ENCODE results near the gene DDX5. TPM values are rescaled to one million over a fixed set of nuclear protein-coding genes. Genes with fewer than 3 reads are reported as not detected.

Gene DDX5
- total RNA-seq, 1 experiment from 2014 or later = 869 TPM

GRCh38 chr17:64551461-64551860, 45.4 kb upstream of the DDX5 start:
- H2BK15ac ChIP-seq (ENCODE audit: low read depth, low read length) = no peak overlapping the region
- H3K56ac ChIP-seq (ENCODE audit: insufficient read length, low read depth, low read length) = no peak overlapping the region
- no peak overlapping the region for H4K5ac ChIP-seq (ENCODE audit: insufficient read length, low read depth, low read length)
- no peaks in the 10 kb centered on the region for H3K79me2 ChIP-seq (ENCODE audit: insufficient read depth, low read length)
- no peak overlapping the region for H3K27ac ChIP-seq (ENCODE audit: insufficient read length, low read depth, low read length)
- H3K9me3 ChIP-seq (ENCODE audit: control insufficient read depth, low read depth, low read length) = no peaks in the 10 kb centered on the region
- no peak overlapping the region for H3K4me3 Mint-ChIP-seq
- no peaks in the 10 kb centered on the region for H3K27me3 Mint-ChIP-seq (ENCODE audit: low read depth)
- no peak overlapping the region for H2BK20ac ChIP-seq (ENCODE audit: low read depth, low read length, poor library complexity, severe bottlenecking)
- H3K36me3 Mint-ChIP-seq (ENCODE audit: insufficient read depth in 1 of 3, low read depth in 3 of 3) = peaks cover 3 to 28% (median 11%) of the 10 kb centered on the region in 3 experiments; a peak in 5 of 7 replicates
- no peak overlapping the region for H4K8ac ChIP-seq (replicated peaks; ENCODE audit: insufficient read length, low read depth, low read length)
- H3K4me1 ChIP-seq (ENCODE audit: insufficient read depth, low read length) = no peaks in the 10 kb centered on the region
- no peaks in the 10 kb centered on the region for H3K9me3 Mint-ChIP-seq
- H3K9ac ChIP-seq (ENCODE audit: extremely low read depth, insufficient read length, low read length) = no peak overlapping the region
- no peak overlapping the region for H3K14ac ChIP-seq (ENCODE audit: insufficient read depth, low read length)
- no peak overlapping the region for H3K4me2 ChIP-seq (ENCODE audit: insufficient read depth, insufficient read length, low read length)
- no peak overlapping the region for H3K4ac ChIP-seq (ENCODE audit: low read depth, low read length)
- H4K20me1 ChIP-seq (ENCODE audit: control insufficient read depth, insufficient read depth, insufficient read length) = no peaks in the 10 kb centered on the region
- H3K23ac ChIP-seq (ENCODE audit: insufficient read length, low read depth, low read length) = no peak overlapping the region
- DNase-seq = no peak
- no peaks in the 10 kb centered on the region for H3K23me2 ChIP-seq (ENCODE audit: insufficient read length, low read depth, low read length, poor library complexity, severe bottlenecking)
- TF ChIP-seq, protein P1, sequence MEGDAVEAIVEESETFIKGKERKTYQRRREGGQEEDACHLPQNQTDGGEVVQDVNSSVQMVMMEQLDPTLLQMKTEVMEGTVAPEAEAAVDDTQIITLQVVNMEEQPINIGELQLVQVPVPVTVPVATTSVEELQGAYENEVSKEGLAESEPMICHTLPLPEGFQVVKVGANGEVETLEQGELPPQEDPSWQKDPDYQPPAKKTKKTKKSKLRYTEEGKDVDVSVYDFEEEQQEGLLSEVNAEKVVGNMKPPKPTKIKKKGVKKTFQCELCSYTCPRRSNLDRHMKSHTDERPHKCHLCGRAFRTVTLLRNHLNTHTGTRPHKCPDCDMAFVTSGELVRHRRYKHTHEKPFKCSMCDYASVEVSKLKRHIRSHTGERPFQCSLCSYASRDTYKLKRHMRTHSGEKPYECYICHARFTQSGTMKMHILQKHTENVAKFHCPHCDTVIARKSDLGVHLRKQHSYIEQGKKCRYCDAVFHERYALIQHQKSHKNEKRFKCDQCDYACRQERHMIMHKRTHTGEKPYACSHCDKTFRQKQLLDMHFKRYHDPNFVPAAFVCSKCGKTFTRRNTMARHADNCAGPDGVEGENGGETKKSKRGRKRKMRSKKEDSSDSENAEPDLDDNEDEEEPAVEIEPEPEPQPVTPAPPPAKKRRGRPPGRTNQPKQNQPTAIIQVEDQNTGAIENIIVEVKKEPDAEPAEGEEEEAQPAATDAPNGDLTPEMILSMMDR (conservative IDR thresholded peaks at IDR 0.05) = no peak
- no CpG with 5 or more reads among the region's 5 CpGs for WGBS (ENCODE audit: extremely low coverage, insufficient read length, low lambda C conversion rate)
- H2AK5ac ChIP-seq (ENCODE audit: insufficient read length, low read length) = no peak overlapping the region
- no peak overlapping the region for H2BK120ac ChIP-seq (ENCODE audit: low read depth, low read length, poor library complexity, severe bottlenecking)
- H4K91ac ChIP-seq (ENCODE audit: insufficient read length, low read depth, low read length) = no peak overlapping the region
- H2BK5ac ChIP-seq (ENCODE audit: insufficient read length, low read length) = no peak overlapping the region
- no peak overlapping the region for H3T11ph ChIP-seq (ENCODE audit: low read length)
- H3K27ac Mint-ChIP-seq = no peak overlapping the region
- no peak overlapping the region for H2BK12ac ChIP-seq (ENCODE audit: insufficient read length, low read depth, low read length)
- H3K18ac ChIP-seq (ENCODE audit: insufficient read length, low read depth, low read length) = no peak overlapping the region
- no peaks in the 10 kb centered on the region for H3K27me3 ChIP-seq (ENCODE audit: insufficient read depth, low read length)
- H3K79me1 ChIP-seq (ENCODE audit: insufficient read depth, low read depth, low read length, poor library complexity, severe bottlenecking) = no peaks in the 10 kb centered on the region
- peaks cover 14 to 18% of the 10 kb centered on the region in 2 experiments for H3K4me1 Mint-ChIP-seq
- H2AFZ ChIP-seq (ENCODE audit: low read length) = no peak overlapping the region
